HCT116 (cell line): ENCODE results near the gene KSR1. TPM values are rescaled to one million over a fixed set of nuclear protein-coding genes. Genes with fewer than 3 reads are reported as not detected.

Source experiments
- ATAC-seq: fragments of 200-7000 bp; cut with Tn5 transposase; 2 replicates; pipeline ENCODE4 v1.9.1; 2020; ENCODE audit warnings: mild to moderate bottlenecking, moderate library complexity
- BruUV-seq: library from RNA; stranded (reverse); fragments of 400-500 nt; replicated peaks from 2 replicates; lab custom pipeline; 2021; lab: Mats Ljungman, UMichigan
- CTCF ChIA-PET: fragments of 300-600 bp; sonication (Branson Sonifier 250); formaldehyde crosslinking; loops from one replicate; lab custom pipeline; 2021; ENCODE audit warnings: antibody characterized with exemption; lab: Charles Lee
- POLR2A ChIA-PET: fragments of 300-600, 350-600 bp; sonication (Branson Sonifier 250); formaldehyde crosslinking; loops from one replicate; lab custom pipeline; 2021; ENCODE audit warnings: antibody characterized with exemption; lab: Charles Lee
- RAD21 ChIA-PET, 2 experiments: fragments of 300-600 bp; sonication (Branson Sonifier 250); formaldehyde crosslinking; loops; one replicate each; lab custom pipeline; 2023; ENCODE audit warnings: low total read pairs in 2 of 2; ENCODE audit not compliant: uncharacterized antibody in 2 of 2, unreplicated experiment in 2 of 2, low non-redundant PET in 1 of 2; lab: Charles Lee
- DNase-seq: peaks from one replicate; pipeline ENCODE4 v3.0.0-alpha.2; 2010; ENCODE audit warnings: low read depth, low spot score
- H2AFZ ChIP-seq: fragments of 200-600 bp; shearing (Covaris generic), sonication (generic); 2 replicates; pipeline ENCODE4 v1.6.1; 2017; ENCODE audit warnings: low read depth, mixed run types, mixed read lengths, antibody characterized with exemption, low read length; ENCODE audit not compliant: poor library complexity, severe bottlenecking
- H3K27ac ChIP-seq: 2 replicates; pipeline ENCODE4 v1.5.1; 2012; ENCODE audit warnings: low read depth, low read length
- H3K27me3 ChIP-seq: fragments of 200-600 bp; sonication (generic); 2 replicates; pipeline ENCODE4 v1.6.1; 2016; ENCODE audit warnings: mixed run types, low read length, mixed read lengths; ENCODE audit not compliant: insufficient read depth
- H3K36me3 ChIP-seq, 2 experiments: fragments of 200-500 bp in 1 of 2; fragments of 200-600 bp in 1 of 2; sonication (Bioruptor generic) in 1 of 2; sonication (generic) in 1 of 2; 2 replicates each; pipeline versions ENCODE4 v1.5.1 to v1.6.1; 2014 to 2016; ENCODE audit warnings: low read length in 2 of 2, inconsistent platforms in 1 of 2, mixed read lengths in 1 of 2, mixed run types in 1 of 2; ENCODE audit not compliant: insufficient read depth in 2 of 2, control insufficient read depth in 1 of 2
- H3K4me1 ChIP-seq, 2 experiments: fragments of 200-600 bp in 1 of 2; sonication (generic) in 1 of 2; 2 replicates each; pipeline versions ENCODE4 v1.5.1 to v1.6.1; 2012 to 2017; ENCODE audit warnings: low read length in 2 of 2, inconsistent platforms in 1 of 2, mild to moderate bottlenecking in 1 of 2, mixed read lengths in 1 of 2, mixed run types in 1 of 2, moderate library complexity in 1 of 2; ENCODE audit not compliant: insufficient read depth in 2 of 2, control insufficient read depth in 1 of 2
- H3K4me2 ChIP-seq: fragments of 200-600 bp; sonication (generic); 2 replicates; pipeline ENCODE4 v1.6.1; 2017; ENCODE audit warnings: mixed run types, low read length, mixed read lengths
- H3K4me3 ChIP-seq, 2 experiments: fragments of 200-600 bp in 1 of 2; sonication (generic) in 1 of 2; replicated peaks in 1 of 2; 2 replicates each; pipeline ENCODE4 v1.5.1; 2011 to 2016; ENCODE audit warnings: low read length in 2 of 2, control low read depth in 1 of 2, low read depth in 1 of 2, mild to moderate bottlenecking in 1 of 2, mixed read lengths in 1 of 2, mixed run types in 1 of 2
- H3K79me2 ChIP-seq: fragments of 200-600 bp; sonication (generic); 2 replicates; pipeline ENCODE4 v1.6.1; 2017; ENCODE audit warnings: mild to moderate bottlenecking, mixed run types, low read length, moderate library complexity, mixed read lengths; ENCODE audit not compliant: insufficient read depth
- H3K9ac ChIP-seq: fragments of 200-600 bp; sonication (generic); 2 replicates; pipeline ENCODE4 v1.6.1; 2016; ENCODE audit warnings: low read length, mixed read lengths
- H3K9me2 ChIP-seq: fragments of 200-600 bp; sonication (generic), shearing (Covaris generic); 2 replicates; pipeline ENCODE4 v1.6.1; 2017; ENCODE audit warnings: mixed run types, mild to moderate bottlenecking, moderate library complexity; ENCODE audit not compliant: insufficient read depth
- H3K9me3 ChIP-seq, 2 experiments: fragments of 200-500 bp in 1 of 2; fragments of 200-600 bp in 1 of 2; sonication (Bioruptor generic) in 1 of 2; sonication (generic) in 1 of 2; 2 replicates each; pipeline ENCODE4 v1.6.1; 2014 to 2017; ENCODE audit warnings: low read length in 2 of 2, mixed read lengths in 2 of 2, inconsistent platforms in 1 of 2, low read depth in 1 of 2, mild to moderate bottlenecking in 1 of 2, mixed run types in 1 of 2, moderate library complexity in 1 of 2; ENCODE audit not compliant: control insufficient read depth in 1 of 2, insufficient read depth in 1 of 2
- H4K20me1 ChIP-seq: fragments of 200-600 bp; sonication (generic), shearing (Covaris generic); 2 replicates; pipeline ENCODE4 v1.6.1; 2017; ENCODE audit warnings: mixed run types, mild to moderate bottlenecking, moderate library complexity; ENCODE audit not compliant: insufficient read depth
- ATF3 ChIP-seq: IDR thresholded peaks from 2 replicates; pipeline ENCODE4 v1.6.1; 2012
- EZH2phosphoT487 ChIP-seq: fragments of 200-600 bp; IDR thresholded peaks from 2 replicates; pipeline ENCODE4 v1.6.1; 2018; ENCODE audit warnings: antibody characterized with exemption, borderline replicate concordance
- POLR2A ChIP-seq: IDR thresholded peaks from 2 replicates; pipeline ENCODE4 v1.7.0; 2011; ENCODE audit warnings: borderline replicate concordance; ENCODE audit not compliant: insufficient read depth, insufficient read length; ENCODE audit errors: extremely low read depth
- POLR2AphosphoS5 ChIP-seq: IDR thresholded peaks from 2 replicates; pipeline ENCODE4 v1.6.1; 2011; ENCODE audit warnings: mild to moderate bottlenecking, low read depth, low read length, moderate library complexity
- SIN3A ChIP-seq: IDR thresholded peaks from 2 replicates; pipeline ENCODE4 v1.6.1; 2012; ENCODE audit warnings: low read depth
- SP1 ChIP-seq: IDR thresholded peaks from 2 replicates; pipeline ENCODE4 v1.6.1; 2012; ENCODE audit warnings: low read depth
- TCF7L2 ChIP-seq: IDR thresholded peaks from 2 replicates; pipeline ENCODE4 v1.7.0; 2011; ENCODE audit warnings: borderline replicate concordance, inconsistent platforms; ENCODE audit not compliant: insufficient read depth, insufficient read length; ENCODE audit errors: extremely low read depth
- YY1 ChIP-seq: IDR thresholded peaks from 2 replicates; pipeline ENCODE4 v1.6.1; 2011; ENCODE audit warnings: low read length, low read depth, moderate library complexity, mild to moderate bottlenecking; ENCODE audit not compliant: insufficient replicate concordance; ENCODE audit errors: extremely low read depth
- ZFX ChIP-seq: fragments of 450-650 bp; IDR thresholded peaks from 2 replicates; pipeline ENCODE4 v1.6.1; 2017
- intact Hi-C: fragments of 100-400 bp; cut with micrococcal nuclease; formaldehyde crosslinking; loops from 2 replicates; pipeline ENCODE4 v1.10.0; 2022
- total RNA-seq: library from RNA; stranded (reverse); gene quantifications from one replicate; pipeline ENCODE4 v1.2.1, GENCODE V29; 2021; ENCODE audit not compliant: unreplicated experiment
- TF ChIP-seq, protein P1 (sequence below): IDR thresholded peaks from 2 replicates; pipeline ENCODE4 v1.6.1; 2011; ENCODE audit warnings: mild to moderate bottlenecking, low read length, moderate library complexity; ENCODE audit not compliant: insufficient replicate concordance; ENCODE audit errors: extremely low read depth

Gene KSR1
- total RNA-seq, 1 experiment from 2014 or later = 16.5 TPM

- TF ChIP-seq YY1 (no peak), SIN3A (no peak), POLR2AphosphoS5 (no peak)
- TF ChIP-seq, all 23 proteins: peak for 0
These were observed 13.5 kb upstream of the KSR1 start (continued) for GRCh38 chr17:27442702-27443101.

DNA sequence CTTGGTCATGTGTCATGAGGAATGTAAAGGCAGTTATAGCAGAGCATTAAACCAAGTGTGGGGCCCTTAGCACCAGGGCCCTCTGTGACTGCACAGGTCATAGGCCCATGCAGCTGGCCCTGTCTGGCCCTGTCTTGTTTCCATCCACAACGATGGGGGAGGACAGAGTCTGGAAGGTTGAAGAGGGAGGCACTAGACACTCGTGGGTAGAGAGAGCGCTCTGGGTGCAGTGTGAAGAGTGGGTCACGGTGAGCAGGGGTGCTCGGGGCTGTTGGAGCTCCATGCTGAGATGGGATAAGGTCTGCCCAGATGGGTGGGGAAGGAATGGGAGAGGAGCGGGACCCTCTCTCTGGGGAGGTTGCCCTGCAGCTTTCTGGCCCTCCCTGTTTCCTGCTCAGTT is 12.8 kb upstream of the KSR1 start:
- no TSS peak for BruUV-seq
- ChIA-PET POLR2A (interaction anchor here (2.1 kb wide), 1 partner anchor 13 kb away, joined by 4 read pairs; the partner anchor contains the start of gene KSR1), CTCF (no interaction called here), RAD21 (no interaction called here)
- DNase-seq (no peak), ATAC-seq (no peak)
- Histone ChIP-seq H2AFZ (no peak overlapping the region), H3K36me3 (no peaks in the 10 kb centered on the region), H3K4me1 (peaks cover 0 to 4% of the 10 kb centered on the region in 2 experiments; a peak in 1 of 4 replicates), H3K27ac (no peak overlapping the region), H4K20me1 (no peaks in the 10 kb centered on the region), H3K9me2 (no peaks in the 10 kb centered on the region), H3K9me3 (no peaks in the 10 kb centered on the region), H3K79me2 (no peaks in the 10 kb centered on the region), H3K27me3 (no peaks in the 10 kb centered on the region), H3K9ac (no peak overlapping the region), H3K4me2 (no peak overlapping the region), H3K4me3 (no peak overlapping the region)
- no peak for TF ChIP-seq TCF7L2
- TF ChIP-seq, protein P1, sequence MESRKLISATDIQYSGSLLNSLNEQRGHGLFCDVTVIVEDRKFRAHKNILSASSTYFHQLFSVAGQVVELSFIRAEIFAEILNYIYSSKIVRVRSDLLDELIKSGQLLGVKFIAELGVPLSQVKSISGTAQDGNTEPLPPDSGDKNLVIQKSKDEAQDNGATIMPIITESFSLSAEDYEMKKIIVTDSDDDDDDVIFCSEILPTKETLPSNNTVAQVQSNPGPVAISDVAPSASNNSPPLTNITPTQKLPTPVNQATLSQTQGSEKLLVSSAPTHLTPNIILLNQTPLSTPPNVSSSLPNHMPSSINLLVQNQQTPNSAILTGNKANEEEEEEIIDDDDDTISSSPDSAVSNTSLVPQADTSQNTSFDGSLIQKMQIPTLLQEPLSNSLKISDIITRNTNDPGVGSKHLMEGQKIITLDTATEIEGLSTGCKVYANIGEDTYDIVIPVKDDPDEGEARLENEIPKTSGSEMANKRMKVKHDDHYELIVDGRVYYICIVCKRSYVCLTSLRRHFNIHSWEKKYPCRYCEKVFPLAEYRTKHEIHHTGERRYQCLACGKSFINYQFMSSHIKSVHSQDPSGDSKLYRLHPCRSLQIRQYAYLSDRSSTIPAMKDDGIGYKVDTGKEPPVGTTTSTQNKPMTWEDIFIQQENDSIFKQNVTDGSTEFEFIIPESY = no peak
- TF ChIP-seq EZH2phosphoT487 = no peak
- TF ChIP-seq ZFX = no peak
- no peak for TF ChIP-seq SP1
- no peak for TF ChIP-seq POLR2A
- TF ChIP-seq ATF3 = no peak
- intact Hi-C loops = no loop called here
